ENCODE data around the gene TUSC7.

Gene TUSC7

GRCh38 chr3:116667324-116667723 lies 42.3 kb upstream of the TUSC7 start:
- no peaks in the 10 kb centered on the region for H3K27me3 ChIP-seq (ENCODE audit: insufficient read depth, poor library complexity, severe bottlenecking)
- TF ChIP-seq POLR2AphosphoS5 (IDR thresholded peaks at IDR 0.05; ENCODE audit: low read depth) = no peak
- no peak for TF ChIP-seq CTCF (IDR thresholded peaks at IDR 0.05; ENCODE audit: insufficient read depth, low read length)
- TF ChIP-seq GABPA (IDR thresholded peaks at IDR 0.05; ENCODE audit: low read depth) = no peak
- TF ChIP-seq REST (IDR thresholded peaks at IDR 0.05; ENCODE audit: insufficient replicate concordance, low read depth) = no peak
- TF ChIP-seq SPI1 (IDR thresholded peaks at IDR 0.05; ENCODE audit: borderline replicate concordance, low read depth) = no peak
- no peak overlapping the region for H3K27ac ChIP-seq (replicated peaks)
- H3K4me3 ChIP-seq (replicated peaks; ENCODE audit: insufficient read depth, low read length) = no peak overlapping the region
- no peak for DNase-seq (ENCODE audit: low read depth in 1 of 2, low spot score in 1 of 2)

GRCh38 chr3:116667791-116668190 lies 41.8 kb upstream of the TUSC7 start:
- no peak for DNase-seq (ENCODE audit: low read depth in 1 of 2, low spot score in 1 of 2)
- TF ChIP-seq SPI1 (IDR thresholded peaks at IDR 0.05; ENCODE audit: borderline replicate concordance, low read depth) (no peak), CTCF (IDR thresholded peaks at IDR 0.05; ENCODE audit: insufficient read depth, low read length) (no peak), REST (IDR thresholded peaks at IDR 0.05; ENCODE audit: insufficient replicate concordance, low read depth) (no peak), POLR2AphosphoS5 (IDR thresholded peaks at IDR 0.05; ENCODE audit: low read depth) (no peak), GABPA (IDR thresholded peaks at IDR 0.05; ENCODE audit: low read depth) (no peak)
- Histone ChIP-seq H3K27me3 (ENCODE audit: insufficient read depth, poor library complexity, severe bottlenecking) (no peaks in the 10 kb centered on the region), H3K27ac (replicated peaks) (no peak overlapping the region), H3K4me3 (replicated peaks; ENCODE audit: insufficient read depth, low read length) (no peak overlapping the region)

GRCh38 chr3:116669576-116669975 lies 40.0 kb upstream of the TUSC7 start:
- H3K27ac ChIP-seq (replicated peaks) = no peak overlapping the region

More at GRCh38 chr3:116669576-116669975, 40.0 kb upstream of the TUSC7 start:
- DNase-seq (ENCODE audit: low read depth in 1 of 2, low spot score in 1 of 2) = no peak
- no peak overlapping the region for H3K4me3 ChIP-seq (replicated peaks; ENCODE audit: insufficient read depth, low read length)
- no peak for TF ChIP-seq CTCF (IDR thresholded peaks at IDR 0.05; ENCODE audit: insufficient read depth, low read length)
- no peak for TF ChIP-seq REST (IDR thresholded peaks at IDR 0.05; ENCODE audit: insufficient replicate concordance, low read depth)
- TF ChIP-seq GABPA (IDR thresholded peaks at IDR 0.05; ENCODE audit: low read depth) = no peak
- TF ChIP-seq SPI1 (IDR thresholded peaks at IDR 0.05; ENCODE audit: borderline replicate concordance, low read depth) = no peak
- H3K27me3 ChIP-seq (ENCODE audit: insufficient read depth, poor library complexity, severe bottlenecking) = no peaks in the 10 kb centered on the region

Measured in HL-60 (cell line).